ENCODE results near the gene HSPE1. TPM values are rescaled to one million over a fixed set of nuclear protein-coding genes. Genes with fewer than 3 reads are reported as not detected.
"Not testable (repeated sequence)": the region's sequence is repeated elsewhere in the genome, so short reads cannot be mapped to it uniquely, and the experiment has no call there.

Gene HSPE1
- total and polyA plus RNA-seq, 8 donors: 27.4 to 218 (median 114) TPM

DNA sequence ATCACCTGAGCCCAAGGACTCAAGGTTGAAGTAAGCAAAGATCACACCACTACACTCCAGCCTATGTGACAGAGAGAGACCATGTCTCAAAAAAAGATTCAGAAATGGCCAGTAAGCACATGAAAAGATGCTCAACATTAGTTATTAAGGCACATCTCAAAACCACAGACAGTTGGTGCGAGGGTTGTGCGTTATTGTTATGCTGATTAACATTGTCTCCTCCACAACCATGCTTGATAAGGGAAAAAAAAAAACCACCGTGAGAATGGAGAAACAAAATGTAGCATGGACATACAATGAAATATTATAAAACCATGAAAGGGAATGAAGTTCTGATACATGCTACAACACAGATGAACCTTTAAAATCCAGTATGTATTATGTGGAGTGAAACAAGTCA, 43.0 kb downstream of the HSPE1 start:
- H3K27ac ChIP-seq: no peak overlapping the region
- H3K9me3 ChIP-seq: no peaks in the 10 kb centered on the region
- H3K4me3 ChIP-seq: no peak overlapping the region
- no peak for DNase-seq
- H3K4me1 ChIP-seq: peaks cover 0 to 7% (median 4%) of the 10 kb centered on the region in 4 donors
- TF ChIP-seq POLR2A (IDR thresholded peaks at IDR 0.05) (no peak), EP300 (IDR thresholded peaks at IDR 0.05) (no peak), POLR2AphosphoS5 (IDR thresholded peaks at IDR 0.05) (no peak)
- H3K36me3 ChIP-seq: peaks cover 24 to 88% (median 81%) of the 10 kb centered on the region in 4 donors
- WGBS, 5 donors: 88 to 97% (median 92%) methylated on average over 3 of the region's 3 CpGs
- no peaks in the 10 kb centered on the region for H3K27me3 ChIP-seq
- intact Hi-C loops (cut with DNase I; ENCODE audit: low total_unique reads): no loop called here

DNA sequence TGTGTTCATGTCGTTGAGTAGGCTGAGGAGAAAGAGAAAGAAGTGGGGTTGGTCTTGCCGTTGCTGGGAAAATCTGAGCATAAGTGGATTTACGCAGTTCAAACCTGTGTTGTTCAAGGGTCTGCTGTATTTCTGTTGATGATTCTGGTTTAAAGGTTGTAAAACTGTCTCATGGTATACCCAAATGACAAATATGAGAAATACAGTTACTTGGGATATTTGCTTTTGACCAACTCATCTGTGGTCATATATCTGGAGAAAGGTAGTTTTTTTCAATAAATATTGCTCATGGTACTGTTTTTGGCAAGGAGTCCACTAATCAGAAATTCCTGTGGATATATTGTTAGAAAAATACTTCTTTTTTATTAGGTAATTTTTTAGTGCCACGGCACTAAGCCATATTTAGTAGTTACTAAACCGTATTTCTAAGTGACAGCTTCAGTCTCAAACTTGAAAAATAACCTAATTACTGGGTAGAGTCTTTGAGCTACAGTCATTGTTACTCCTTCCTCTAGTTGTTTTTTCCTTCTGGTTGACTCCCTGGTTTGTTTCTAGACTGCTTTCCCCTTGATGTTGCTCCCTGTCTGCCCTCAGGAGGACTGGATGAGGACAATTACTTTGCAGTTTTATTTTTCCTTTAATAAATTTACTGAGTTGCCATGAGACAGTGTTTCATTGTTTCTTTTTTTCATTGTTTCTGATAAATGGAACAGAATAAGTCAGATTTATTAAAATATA, 47.2 kb downstream of the HSPE1 start:
- TF ChIP-seq EP300 (IDR thresholded peaks at IDR 0.05): no peak
- TF ChIP-seq POLR2AphosphoS5 (IDR thresholded peaks at IDR 0.05): no peak
- TF ChIP-seq CTCF (IDR thresholded peaks at IDR 0.05): no peak
- no peak for TF ChIP-seq POLR2A (IDR thresholded peaks at IDR 0.05)
- Histone ChIP-seq H3K4me1 (peaks cover 0 to 7% (median 0%) of the 10 kb centered on the region in 4 donors), H3K27ac (no peak overlapping the region), H3K36me3 (peaks cover 13 to 94% (median 89%) of the 10 kb centered on the region in 4 donors), H3K27me3 (no peaks in the 10 kb centered on the region), H3K4me3 (no peak overlapping the region), H3K9me3 (no peaks in the 10 kb centered on the region)
- no peak for DNase-seq
- intact Hi-C loops (cut with DNase I; ENCODE audit: low total_unique reads): no loop called here
- 89 to 95% (median 92%) methylated on average over 5 of the region's 5 CpGs for WGBS, 5 donors

DNA sequence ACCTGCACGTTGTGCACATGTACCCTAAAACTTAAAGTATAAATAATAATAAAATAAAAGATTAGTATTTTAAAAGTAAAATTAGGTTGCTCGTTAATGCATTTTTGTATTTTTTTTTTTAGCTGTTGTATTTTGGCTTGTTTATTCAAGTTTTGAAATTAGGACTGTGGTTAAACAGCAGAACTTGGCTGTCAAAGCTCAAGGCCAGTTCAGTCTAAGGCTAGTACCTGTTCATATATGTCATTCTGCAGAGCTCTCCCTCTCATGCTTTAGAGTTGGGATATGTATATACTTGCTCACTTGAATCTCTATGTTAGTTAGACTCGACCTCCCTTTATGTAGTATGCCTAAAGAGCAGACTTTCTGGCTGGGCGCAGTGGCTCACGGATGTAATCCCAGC, 48.4 kb downstream of the HSPE1 start:
- WGBS, 5 donors: 85 to 96% (median 95%) methylated on average over 5 of the region's 5 CpGs

DNA sequence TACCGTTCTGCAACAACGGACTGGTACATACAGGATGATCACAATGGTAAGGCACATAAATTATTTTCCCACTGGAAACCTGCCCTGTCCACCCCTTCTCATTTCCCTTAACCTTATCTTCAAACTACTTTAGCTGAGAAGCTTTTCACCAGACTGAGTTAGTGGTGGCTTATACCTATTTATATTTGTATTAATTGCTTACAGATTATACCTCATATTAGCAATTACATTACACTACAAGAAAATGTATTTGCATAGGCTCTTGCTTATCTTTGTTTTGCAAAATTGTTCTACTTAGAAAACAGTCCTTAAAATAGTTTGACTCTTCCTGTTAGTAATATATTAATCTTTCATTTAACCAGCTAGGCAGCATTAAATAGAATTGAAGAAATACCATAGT, 51.1 kb downstream of the HSPE1 start:
- DNase-seq; H3K27me3 ChIP-seq; H3K27ac ChIP-seq; intact Hi-C loops (cut with DNase I; ENCODE audit: low total_unique reads); H3K9me3 ChIP-seq; H3K4me1 ChIP-seq; H3K4me3 ChIP-seq: not testable (repeated sequence)
- 39 to 64% (median 55%) methylated on average over 2 of the region's 2 CpGs for WGBS, 5 donors
- H3K36me3 ChIP-seq: peaks cover 20 to 90% (median 82%) of the 10 kb centered on the region in 4 donors

More for the DNA sequence above, 48.4 kb downstream of the HSPE1 start:
- Histone ChIP-seq H3K27ac (no peak overlapping the region), H3K4me3 (no peak overlapping the region), H3K36me3 (peaks cover 13 to 94% (median 88%) of the 10 kb centered on the region in 4 donors), H3K4me1 (peaks cover 0 to 7% (median 0%) of the 10 kb centered on the region in 4 donors), H3K27me3 (no peaks in the 10 kb centered on the region), H3K9me3 (no peaks in the 10 kb centered on the region)
- no peak for DNase-seq
- TF ChIP-seq POLR2AphosphoS5 (IDR thresholded peaks at IDR 0.05) (no peak), EP300 (IDR thresholded peaks at IDR 0.05) (no peak), POLR2A (IDR thresholded peaks at IDR 0.05) (no peak), CTCF (IDR thresholded peaks at IDR 0.05) (no peak)
- intact Hi-C loops (cut with DNase I; ENCODE audit: low total_unique reads): no loop called here

Small RNAs within 50 kb of the gene (small RNA-seq; reads per million reads assigned to genes)
- 0 reads per million in 4 donors for gene AC020550.1

Other genes with a start within 250 kb of the HSPE1 start
- gene ANKRD44, start 189.6 kb upstream of the HSPE1 start, total RNA-seq: 10 to 100 TPM in 4 of 5 donors, 1 to 10 TPM in 1; 1.2 to 58.4 (median 24.6) TPM
- 1 to 10 TPM; 1.2 to 2.3 (median 1.8) TPM for gene ANKRD44, start 189.6 kb upstream of the HSPE1 start, polyA plus RNA-seq
- 100 to 1,000 TPM; 154 to 520 (median 382) TPM for gene SF3B1, start 65.4 kb upstream of the HSPE1 start, total RNA-seq
- 100 to 1,000 TPM in 1 of 3 donors, 10 to 100 TPM in 2; 47.4 to 201 (median 51.5) TPM for gene SF3B1, start 65.4 kb upstream of the HSPE1 start, polyA plus RNA-seq
- 10 to 100 TPM in 3 of 5 donors, 1 to 10 TPM in 2; 2.9 to 47.7 (median 17.0) TPM for gene COQ10B, start 46.8 kb upstream of the HSPE1 start, total RNA-seq
- gene COQ10B, start 46.8 kb upstream of the HSPE1 start, polyA plus RNA-seq: 10 to 100 TPM; 11.0 to 30.1 (median 22.9) TPM
- gene HSPD1, start 539 bp upstream of the HSPE1 start, total RNA-seq: 100 to 1,000 TPM in 2 of 5 donors, 10 to 100 TPM in 3; 79.9 to 218 (median 98.2) TPM
- gene HSPD1, start 539 bp upstream of the HSPE1 start, polyA plus RNA-seq: 100 to 1,000 TPM; 143 to 174 (median 147) TPM
- gene MOB4, start 15.7 kb downstream of the HSPE1 start, total RNA-seq: 10 to 100 TPM in 4 of 5 donors, 1 to 10 TPM in 1; 2.6 to 56.0 (median 33.9) TPM
- gene MOB4, start 15.7 kb downstream of the HSPE1 start, polyA plus RNA-seq: 10 to 100 TPM; 20.9 to 31.5 (median 23.0) TPM
- gene RFTN2, start 175.2 kb downstream of the HSPE1 start, total RNA-seq: 10 to 100 TPM in 2 of 5 donors, 1 to 10 TPM in 1, under 1 TPM in 2; 0.45 to 13.3 (median 1.6) TPM
- 1 to 10 TPM in 2 of 3 donors, under 1 TPM in 1; 0.65 to 5.0 (median 2.7) TPM for gene RFTN2, start 175.2 kb downstream of the HSPE1 start, polyA plus RNA-seq
- 10 to 100 TPM in 1 of 5 donors, 1 to 10 TPM in 3, under 1 TPM in 1; 0.58 to 14.8 (median 6.8) TPM for gene MARS2, start 205.0 kb downstream of the HSPE1 start, total RNA-seq
- gene MARS2, start 205.0 kb downstream of the HSPE1 start, polyA plus RNA-seq: 1 to 10 TPM; 2.4 to 3.2 (median 3.0) TPM

Measured in stomach (tissue), 9 donors.